ENCODE results near the gene SH3PXD2B.

Gene SH3PXD2B

DNA sequence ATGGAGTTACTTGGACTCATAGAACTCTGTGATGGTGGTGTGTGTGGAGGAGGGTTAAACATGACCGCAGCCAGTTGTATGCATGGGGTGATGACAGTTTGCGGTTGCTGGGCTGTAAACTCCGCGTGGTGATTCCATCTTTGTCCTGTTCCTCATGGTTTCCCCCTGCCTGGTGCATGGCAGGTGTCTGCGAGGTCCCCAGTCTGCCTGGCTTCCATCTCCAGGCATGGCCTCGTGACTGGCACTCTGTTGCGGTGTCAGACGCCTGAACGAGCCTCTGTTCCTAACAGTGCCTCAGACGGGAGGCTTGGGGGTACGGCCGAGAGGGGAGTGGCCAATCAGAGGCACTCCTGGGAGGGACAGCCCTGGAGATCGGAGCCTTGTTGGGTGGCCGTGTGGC lies 33.9 kb upstream of the SH3PXD2B start:
- H3K27ac ChIP-seq (ENCODE audit: low read depth, low read length) = no peak overlapping the region
- TF ChIP-seq, protein P1, sequence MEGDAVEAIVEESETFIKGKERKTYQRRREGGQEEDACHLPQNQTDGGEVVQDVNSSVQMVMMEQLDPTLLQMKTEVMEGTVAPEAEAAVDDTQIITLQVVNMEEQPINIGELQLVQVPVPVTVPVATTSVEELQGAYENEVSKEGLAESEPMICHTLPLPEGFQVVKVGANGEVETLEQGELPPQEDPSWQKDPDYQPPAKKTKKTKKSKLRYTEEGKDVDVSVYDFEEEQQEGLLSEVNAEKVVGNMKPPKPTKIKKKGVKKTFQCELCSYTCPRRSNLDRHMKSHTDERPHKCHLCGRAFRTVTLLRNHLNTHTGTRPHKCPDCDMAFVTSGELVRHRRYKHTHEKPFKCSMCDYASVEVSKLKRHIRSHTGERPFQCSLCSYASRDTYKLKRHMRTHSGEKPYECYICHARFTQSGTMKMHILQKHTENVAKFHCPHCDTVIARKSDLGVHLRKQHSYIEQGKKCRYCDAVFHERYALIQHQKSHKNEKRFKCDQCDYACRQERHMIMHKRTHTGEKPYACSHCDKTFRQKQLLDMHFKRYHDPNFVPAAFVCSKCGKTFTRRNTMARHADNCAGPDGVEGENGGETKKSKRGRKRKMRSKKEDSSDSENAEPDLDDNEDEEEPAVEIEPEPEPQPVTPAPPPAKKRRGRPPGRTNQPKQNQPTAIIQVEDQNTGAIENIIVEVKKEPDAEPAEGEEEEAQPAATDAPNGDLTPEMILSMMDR (IDR thresholded peaks at IDR 0.05; ENCODE audit: low read depth, low read length, poor library complexity, severe bottlenecking) = no peak
- TF ChIP-seq EZH2phosphoT487 (IDR thresholded peaks at IDR 0.05; ENCODE audit: borderline replicate concordance, low read length) = no peak
- no peaks in the 10 kb centered on the region for H3K79me2 ChIP-seq (ENCODE audit: control insufficient read depth, low read length)
- H3K9me3 ChIP-seq (ENCODE audit: control insufficient read depth, insufficient read depth, low read length) = no peaks in the 10 kb centered on the region; the same call in 1 of the 2 replicates
- H3K9me2 ChIP-seq (replicated peaks; ENCODE audit: control insufficient read depth, low read length) = no peaks in the 10 kb centered on the region
- H3K4me1 ChIP-seq (ENCODE audit: control insufficient read depth, low read length) = peaks cover 41% of the 10 kb centered on the region
- no peaks in the 10 kb centered on the region for H3K36me3 ChIP-seq (ENCODE audit: control insufficient read depth, low read length)
- no peaks in the 10 kb centered on the region for H3F3A ChIP-seq (ENCODE audit: control insufficient read depth, insufficient read depth)
- no peaks in the 10 kb centered on the region; the same call in 1 of the 2 replicates for H3K27me3 ChIP-seq (ENCODE audit: control insufficient read depth, low read length)
- no peak overlapping the region for H3K4me2 ChIP-seq (ENCODE audit: low read length)
- no peak overlapping the region for H3K4me3 ChIP-seq (ENCODE audit: low read length)
- no peaks in the 10 kb centered on the region; the same call in 1 of the 2 replicates for H4K20me1 ChIP-seq (ENCODE audit: control insufficient read depth, insufficient read depth, low read depth, low read length)

DNA sequence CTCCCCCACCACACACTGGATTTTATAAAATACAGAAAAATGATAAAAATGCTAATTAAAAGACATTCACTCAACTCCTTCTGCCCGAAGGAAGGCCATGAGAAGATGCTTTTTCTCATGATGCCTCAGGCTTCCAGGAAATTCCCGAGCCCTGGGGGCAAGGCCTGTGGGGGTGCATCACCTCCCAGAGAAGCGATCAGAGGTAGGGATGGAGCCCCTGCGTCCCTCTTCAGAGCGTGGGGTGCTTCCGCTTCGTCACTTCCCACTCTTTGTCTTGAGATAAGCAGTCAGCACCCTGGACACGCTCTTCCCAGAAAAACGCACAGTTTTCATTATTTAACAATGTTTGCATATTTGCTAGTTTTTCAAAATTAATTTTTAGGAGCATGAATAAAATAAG lies 33.3 kb upstream of the SH3PXD2B start:
- Histone ChIP-seq H3K4me2 (ENCODE audit: low read length) (no peak overlapping the region), H3K36me3 (ENCODE audit: control insufficient read depth, low read length) (no peaks in the 10 kb centered on the region), H3K4me1 (ENCODE audit: control insufficient read depth, low read length) (peaks cover 37% of the 10 kb centered on the region), H4K20me1 (ENCODE audit: control insufficient read depth, insufficient read depth, low read depth, low read length) (no peaks in the 10 kb centered on the region; the same call in 1 of the 2 replicates), H3K27ac (ENCODE audit: low read depth, low read length) (no peak overlapping the region), H3K9me3 (ENCODE audit: control insufficient read depth, insufficient read depth, low read length) (no peaks in the 10 kb centered on the region; the same call in 1 of the 2 replicates), H3K4me3 (ENCODE audit: low read length) (no peak overlapping the region), H3F3A (ENCODE audit: control insufficient read depth, insufficient read depth) (no peaks in the 10 kb centered on the region), H3K79me2 (ENCODE audit: control insufficient read depth, low read length) (no peaks in the 10 kb centered on the region), H3K9me2 (replicated peaks; ENCODE audit: control insufficient read depth, low read length) (no peaks in the 10 kb centered on the region), H3K27me3 (ENCODE audit: control insufficient read depth, low read length) (no peaks in the 10 kb centered on the region; the same call in 1 of the 2 replicates)
- TF ChIP-seq, protein P1 (IDR thresholded peaks at IDR 0.05; ENCODE audit: low read depth, low read length, poor library complexity, severe bottlenecking) = no peak
- TF ChIP-seq EZH2phosphoT487 (IDR thresholded peaks at IDR 0.05; ENCODE audit: borderline replicate concordance, low read length) = no peak

DNA sequence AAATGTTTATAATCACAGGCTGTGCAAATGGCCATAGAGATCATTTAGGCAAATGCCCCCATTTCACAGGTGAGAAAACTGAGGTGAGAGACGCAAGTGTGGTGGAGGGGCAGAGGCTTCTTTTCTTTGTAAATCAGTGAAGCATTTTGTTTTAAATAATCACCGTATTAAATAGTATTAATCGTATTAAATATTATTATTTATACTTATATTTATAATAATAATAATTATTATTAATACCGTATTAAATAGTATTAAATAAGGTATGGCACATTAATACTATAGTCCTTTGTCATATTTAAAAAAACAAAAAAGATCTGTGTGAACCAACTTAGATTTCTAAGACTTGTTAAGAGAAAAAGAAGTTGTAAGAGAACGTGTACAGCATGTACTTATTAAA lies 32.6 kb upstream of the SH3PXD2B start:
- TF ChIP-seq, protein P1 (IDR thresholded peaks at IDR 0.05; ENCODE audit: low read depth, low read length, poor library complexity, severe bottlenecking) = no peak
- TF ChIP-seq EZH2phosphoT487 (IDR thresholded peaks at IDR 0.05; ENCODE audit: borderline replicate concordance, low read length) = no peak
- H3K27ac ChIP-seq (ENCODE audit: low read depth, low read length) = no peak overlapping the region
- H3K79me2 ChIP-seq (ENCODE audit: control insufficient read depth, low read length) = no peaks in the 10 kb centered on the region
- no peaks in the 10 kb centered on the region for H3K36me3 ChIP-seq (ENCODE audit: control insufficient read depth, low read length)
- no peak overlapping the region for H3K4me3 ChIP-seq (ENCODE audit: low read length)
- no peaks in the 10 kb centered on the region for H3F3A ChIP-seq (ENCODE audit: control insufficient read depth, insufficient read depth)
- H3K4me1 ChIP-seq (ENCODE audit: control insufficient read depth, low read length) = peaks cover 30% of the 10 kb centered on the region
- no peak overlapping the region for H3K4me2 ChIP-seq (ENCODE audit: low read length)
- H4K20me1 ChIP-seq (ENCODE audit: control insufficient read depth, insufficient read depth, low read depth, low read length) = no peaks in the 10 kb centered on the region; the same call in 1 of the 2 replicates
- H3K27me3 ChIP-seq (ENCODE audit: control insufficient read depth, low read length) = no peaks in the 10 kb centered on the region; the same call in 1 of the 2 replicates
- no peaks in the 10 kb centered on the region; the same call in 1 of the 2 replicates for H3K9me3 ChIP-seq (ENCODE audit: control insufficient read depth, insufficient read depth, low read length)
- H3K9me2 ChIP-seq (replicated peaks; ENCODE audit: control insufficient read depth, low read length) = no peaks in the 10 kb centered on the region
